Kasumi-1 (cell line): ENCODE measurements around the gene IL10RA.
A peak's percentile ranks its signal among the peaks of the same experiment; 100 is the strongest.

Experiments used
- DNase-seq, 2 experiments: peaks; one replicate each; lab custom pipeline; 2025; lab: John Stamatoyannopoulos, UW

The IL10RA gene

DNA sequence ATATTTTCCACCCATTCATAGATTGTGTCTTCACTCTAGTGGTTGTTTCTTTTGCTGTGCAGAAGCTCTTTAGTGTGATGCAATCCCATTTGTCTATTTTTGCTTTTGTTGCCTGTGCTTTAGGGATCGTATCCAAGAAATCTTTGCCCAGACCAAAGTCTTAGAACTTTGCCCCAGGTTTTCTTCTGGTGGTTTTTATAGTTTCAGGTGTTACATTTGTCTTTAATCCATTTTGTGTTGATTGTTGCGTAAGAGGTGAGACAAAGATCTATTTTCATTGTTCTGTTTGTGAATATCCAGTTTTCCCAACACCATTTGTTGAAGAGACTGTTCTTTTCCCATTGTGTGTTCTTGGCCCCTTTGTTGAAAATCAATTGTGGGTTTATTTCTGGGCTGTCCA, 6.4 kb downstream of the IL10RA start:
- DNase-seq = no peak

DNA sequence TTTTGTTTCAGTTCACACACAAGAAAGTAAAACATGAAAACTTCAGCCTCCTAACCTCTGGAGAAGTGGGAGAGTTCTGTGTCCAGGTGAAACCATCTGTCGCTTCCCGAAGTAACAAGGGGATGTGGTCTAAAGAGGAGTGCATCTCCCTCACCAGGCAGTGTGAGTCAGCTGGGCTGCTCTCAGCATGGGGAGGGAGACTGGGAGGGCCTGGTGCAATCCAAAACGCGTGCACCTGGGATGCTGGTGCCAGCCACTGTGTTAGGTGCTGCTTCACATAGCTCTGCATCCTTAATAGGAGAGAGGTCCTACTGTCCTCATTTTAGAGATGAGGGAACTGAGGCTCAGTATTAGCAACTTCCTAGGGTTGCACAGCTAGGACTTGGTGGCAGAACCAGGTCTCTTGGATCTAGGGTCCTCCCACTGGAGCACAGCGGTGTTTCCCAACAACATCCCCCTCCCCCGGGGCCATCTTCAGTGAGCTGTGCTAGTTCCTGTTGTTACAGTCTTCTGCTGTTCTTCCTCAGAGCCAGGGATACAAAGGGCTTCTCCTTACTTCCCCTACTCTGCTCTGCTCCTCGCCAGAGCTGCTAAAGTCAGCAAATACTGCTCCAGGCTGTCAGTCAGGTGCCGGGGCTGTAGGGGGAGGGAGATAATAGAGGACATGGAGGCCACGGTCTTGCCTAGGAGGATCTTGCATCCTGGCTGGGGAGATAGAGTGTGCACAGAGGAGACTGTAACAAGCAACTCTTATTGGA, 8.0 kb downstream of the IL10RA start:
- peak; percentile 74 for DNase-seq

DNA sequence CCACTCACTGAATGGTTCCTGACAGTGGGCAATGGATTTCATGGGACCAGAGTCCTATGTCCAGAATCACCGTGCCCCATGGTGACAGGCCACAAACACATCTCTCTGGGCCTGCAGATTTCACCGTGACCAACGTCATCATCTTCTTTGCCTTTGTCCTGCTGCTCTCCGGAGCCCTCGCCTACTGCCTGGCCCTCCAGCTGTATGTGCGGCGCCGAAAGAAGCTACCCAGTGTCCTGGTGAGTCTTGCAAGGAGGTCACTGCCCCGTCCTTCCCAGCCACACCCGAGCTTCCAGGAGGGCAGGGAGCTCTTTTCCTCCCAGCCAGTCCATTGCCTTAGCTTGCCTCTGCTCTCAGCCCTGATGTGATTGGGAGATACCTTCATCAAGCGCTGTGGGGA, 9.3 kb downstream of the IL10RA start:
- DNase-seq = no peak

DNA sequence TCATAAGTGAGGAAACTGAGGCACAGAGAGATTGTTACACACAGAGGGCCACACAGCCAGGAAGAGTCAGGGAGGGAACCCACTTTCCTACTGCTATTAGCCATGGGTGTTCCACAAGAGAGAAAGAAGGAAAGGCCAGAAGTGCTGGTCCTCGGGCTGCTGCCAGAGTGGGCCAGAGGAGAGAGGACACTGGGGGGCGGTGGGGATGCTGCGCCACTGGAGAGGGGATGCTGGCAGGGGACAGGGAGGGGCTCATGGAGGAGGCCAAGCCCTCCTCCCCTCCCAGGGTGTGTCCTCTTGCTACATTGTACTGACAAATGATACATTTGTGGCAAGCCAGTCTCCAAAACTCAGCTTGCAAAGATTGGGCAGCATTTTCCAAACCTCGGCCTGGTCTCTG, 9.9 kb downstream of the IL10RA start:
- no peak for DNase-seq

DNA sequence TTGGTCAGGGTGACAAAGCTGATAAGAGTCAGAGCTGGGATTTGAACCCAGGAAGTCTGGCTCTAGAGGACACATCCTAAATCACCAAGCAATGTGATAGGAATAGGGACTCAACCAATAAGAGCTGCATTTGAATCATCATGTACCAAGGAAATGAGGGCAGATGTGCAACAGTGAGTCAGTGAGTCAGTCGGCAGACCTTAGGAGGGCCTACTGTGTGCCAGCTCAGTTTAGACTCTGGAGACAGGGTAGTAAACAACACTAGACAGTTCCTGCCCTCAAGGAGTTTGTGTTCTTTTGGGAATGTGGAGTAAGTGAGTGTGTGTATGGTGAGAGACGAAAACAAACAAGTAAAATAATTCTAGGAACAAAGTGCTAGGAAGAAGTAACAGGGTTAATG, 11.2 kb downstream of the IL10RA start:
- DNase-seq = no peak

DNA sequence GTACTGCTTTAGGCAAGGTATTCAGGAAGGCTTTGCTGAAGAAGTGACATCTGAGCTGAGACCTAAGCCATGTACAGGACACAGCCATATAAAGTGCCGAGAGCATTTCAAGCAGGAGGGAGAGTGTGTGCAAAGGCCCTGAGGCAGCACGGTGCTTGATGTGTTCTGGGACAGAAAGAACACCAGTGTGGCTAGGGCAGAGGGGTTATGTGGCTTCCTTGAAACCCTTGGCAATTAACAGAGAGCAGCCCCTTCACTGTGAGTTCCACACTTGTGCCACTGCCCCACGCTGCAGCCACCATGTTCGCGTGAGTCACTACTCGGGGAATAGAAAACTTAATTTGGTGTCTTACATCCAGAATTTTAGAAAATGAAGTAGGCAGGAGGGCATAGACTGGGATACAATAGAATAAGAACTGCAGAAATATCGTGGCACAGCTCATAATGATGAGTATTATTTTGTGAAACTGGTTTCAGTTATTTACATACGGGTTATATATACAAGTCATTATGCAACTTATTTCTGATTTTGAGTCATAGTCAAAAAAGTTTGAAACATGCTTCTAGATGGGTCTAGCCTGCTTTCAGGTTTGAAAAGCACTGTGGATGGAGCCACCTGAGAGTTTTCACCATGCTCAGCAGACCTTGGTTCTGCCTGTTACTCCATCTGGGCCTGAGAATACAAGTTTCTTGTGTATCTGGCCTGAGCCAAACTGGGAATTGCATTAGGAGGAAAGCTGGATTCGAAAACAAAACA, 11.8 kb downstream of the IL10RA start:
- DNase-seq = no peak

DNA sequence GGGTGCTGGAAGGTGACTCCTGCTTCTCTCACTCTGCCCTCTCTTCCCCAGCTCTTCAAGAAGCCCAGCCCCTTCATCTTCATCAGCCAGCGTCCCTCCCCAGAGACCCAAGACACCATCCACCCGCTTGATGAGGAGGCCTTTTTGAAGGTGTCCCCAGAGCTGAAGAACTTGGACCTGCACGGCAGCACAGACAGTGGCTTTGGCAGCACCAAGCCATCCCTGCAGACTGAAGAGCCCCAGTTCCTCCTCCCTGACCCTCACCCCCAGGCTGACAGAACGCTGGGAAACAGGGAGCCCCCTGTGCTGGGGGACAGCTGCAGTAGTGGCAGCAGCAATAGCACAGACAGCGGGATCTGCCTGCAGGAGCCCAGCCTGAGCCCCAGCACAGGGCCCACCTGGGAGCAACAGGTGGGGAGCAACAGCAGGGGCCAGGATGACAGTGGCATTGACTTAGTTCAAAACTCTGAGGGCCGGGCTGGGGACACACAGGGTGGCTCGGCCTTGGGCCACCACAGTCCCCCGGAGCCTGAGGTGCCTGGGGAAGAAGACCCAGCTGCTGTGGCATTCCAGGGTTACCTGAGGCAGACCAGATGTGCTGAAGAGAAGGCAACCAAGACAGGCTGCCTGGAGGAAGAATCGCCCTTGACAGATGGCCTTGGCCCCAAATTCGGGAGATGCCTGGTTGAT, 12.6 kb downstream of the IL10RA start:
- no peak for DNase-seq

DNA sequence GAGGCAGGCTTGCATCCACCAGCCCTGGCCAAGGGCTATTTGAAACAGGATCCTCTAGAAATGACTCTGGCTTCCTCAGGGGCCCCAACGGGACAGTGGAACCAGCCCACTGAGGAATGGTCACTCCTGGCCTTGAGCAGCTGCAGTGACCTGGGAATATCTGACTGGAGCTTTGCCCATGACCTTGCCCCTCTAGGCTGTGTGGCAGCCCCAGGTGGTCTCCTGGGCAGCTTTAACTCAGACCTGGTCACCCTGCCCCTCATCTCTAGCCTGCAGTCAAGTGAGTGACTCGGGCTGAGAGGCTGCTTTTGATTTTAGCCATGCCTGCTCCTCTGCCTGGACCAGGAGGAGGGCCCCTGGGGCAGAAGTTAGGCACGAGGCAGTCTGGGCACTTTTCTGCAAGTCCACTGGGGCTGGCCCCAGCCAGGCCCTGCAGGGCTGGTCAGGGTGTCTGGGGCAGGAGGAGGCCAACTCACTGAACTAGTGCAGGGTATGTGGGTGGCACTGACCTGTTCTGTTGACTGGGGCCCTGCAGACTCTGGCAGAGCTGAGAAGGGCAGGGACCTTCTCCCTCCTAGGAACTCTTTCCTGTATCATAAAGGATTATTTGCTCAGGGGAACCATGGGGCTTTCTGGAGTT, 13.3 kb downstream of the IL10RA start:
- DNase-seq = no peak

DNA sequence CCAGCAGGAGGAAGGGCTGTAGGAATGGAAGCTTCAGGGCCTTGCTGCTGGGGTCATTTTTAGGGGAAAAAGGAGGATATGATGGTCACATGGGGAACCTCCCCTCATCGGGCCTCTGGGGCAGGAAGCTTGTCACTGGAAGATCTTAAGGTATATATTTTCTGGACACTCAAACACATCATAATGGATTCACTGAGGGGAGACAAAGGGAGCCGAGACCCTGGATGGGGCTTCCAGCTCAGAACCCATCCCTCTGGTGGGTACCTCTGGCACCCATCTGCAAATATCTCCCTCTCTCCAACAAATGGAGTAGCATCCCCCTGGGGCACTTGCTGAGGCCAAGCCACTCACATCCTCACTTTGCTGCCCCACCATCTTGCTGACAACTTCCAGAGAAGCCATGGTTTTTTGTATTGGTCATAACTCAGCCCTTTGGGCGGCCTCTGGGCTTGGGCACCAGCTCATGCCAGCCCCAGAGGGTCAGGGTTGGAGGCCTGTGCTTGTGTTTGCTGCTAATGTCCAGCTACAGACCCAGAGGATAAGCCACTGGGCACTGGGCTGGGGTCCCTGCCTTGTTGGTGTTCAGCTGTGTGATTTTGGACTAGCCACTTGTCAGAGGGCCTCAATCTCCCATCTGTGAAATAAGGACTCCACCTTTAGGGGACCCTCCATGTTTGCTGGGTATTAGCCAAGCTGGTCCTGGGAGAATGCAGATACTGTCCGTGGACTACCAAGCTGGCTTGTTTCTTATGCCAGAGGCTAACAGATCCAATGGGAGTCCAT, 14.1 kb downstream of the IL10RA start:
- no peak for DNase-seq

DNA sequence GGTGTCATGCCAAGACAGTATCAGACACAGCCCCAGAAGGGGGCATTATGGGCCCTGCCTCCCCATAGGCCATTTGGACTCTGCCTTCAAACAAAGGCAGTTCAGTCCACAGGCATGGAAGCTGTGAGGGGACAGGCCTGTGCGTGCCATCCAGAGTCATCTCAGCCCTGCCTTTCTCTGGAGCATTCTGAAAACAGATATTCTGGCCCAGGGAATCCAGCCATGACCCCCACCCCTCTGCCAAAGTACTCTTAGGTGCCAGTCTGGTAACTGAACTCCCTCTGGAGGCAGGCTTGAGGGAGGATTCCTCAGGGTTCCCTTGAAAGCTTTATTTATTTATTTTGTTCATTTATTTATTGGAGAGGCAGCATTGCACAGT, 14.6 kb downstream of the IL10RA start:
- no peak for DNase-seq

DNA sequence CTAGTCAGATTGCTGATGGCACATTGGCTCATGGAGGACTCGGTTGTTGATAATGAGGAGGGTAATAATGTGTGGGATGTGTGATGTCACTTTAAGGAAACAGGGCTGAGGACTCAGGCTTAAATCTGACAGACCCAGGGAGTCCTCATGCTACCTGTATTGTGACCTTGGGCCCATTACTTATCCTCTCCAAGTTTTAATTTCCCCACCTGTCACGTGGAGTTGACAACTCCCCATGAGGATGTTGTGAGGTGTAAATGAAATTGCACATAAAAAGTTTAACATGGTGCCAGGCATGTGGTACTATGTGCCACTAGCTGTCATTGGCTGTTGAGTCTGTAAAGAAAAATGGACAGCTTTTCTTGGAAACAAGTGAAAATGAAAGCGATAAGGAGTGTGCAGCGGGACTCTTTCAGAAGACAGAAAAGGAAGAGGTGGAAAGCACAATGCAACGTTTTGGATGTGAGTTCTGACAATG, 15.3 kb downstream of the IL10RA start:
- no peak for DNase-seq

DNA sequence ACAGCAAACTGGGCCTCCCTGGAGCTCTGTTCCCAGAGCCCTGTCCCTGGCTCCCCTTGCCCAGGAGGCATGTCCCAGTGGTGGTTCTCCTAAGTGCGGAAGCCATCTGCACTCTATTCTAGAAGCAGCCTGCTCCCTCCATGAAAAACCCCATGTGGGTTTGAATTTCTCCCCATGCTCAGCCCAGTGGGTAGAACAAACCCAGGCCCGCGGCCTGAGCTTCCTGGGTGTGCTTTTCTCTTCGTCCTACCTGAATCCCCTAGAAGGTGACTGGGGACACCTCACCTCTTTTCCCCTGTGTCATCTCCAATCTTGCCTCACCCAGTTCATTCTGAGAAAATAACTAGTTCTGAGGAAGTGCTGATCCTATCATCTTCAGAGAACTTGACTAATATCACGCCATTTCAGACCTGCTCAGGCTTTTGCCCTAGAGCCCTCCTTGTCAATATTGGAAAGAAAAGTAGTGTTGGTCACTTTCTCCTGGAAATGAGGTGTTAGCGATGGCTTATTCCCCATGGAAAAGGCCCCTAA, 15.9 kb downstream of the IL10RA start:
- DNase-seq = no peak

DNA sequence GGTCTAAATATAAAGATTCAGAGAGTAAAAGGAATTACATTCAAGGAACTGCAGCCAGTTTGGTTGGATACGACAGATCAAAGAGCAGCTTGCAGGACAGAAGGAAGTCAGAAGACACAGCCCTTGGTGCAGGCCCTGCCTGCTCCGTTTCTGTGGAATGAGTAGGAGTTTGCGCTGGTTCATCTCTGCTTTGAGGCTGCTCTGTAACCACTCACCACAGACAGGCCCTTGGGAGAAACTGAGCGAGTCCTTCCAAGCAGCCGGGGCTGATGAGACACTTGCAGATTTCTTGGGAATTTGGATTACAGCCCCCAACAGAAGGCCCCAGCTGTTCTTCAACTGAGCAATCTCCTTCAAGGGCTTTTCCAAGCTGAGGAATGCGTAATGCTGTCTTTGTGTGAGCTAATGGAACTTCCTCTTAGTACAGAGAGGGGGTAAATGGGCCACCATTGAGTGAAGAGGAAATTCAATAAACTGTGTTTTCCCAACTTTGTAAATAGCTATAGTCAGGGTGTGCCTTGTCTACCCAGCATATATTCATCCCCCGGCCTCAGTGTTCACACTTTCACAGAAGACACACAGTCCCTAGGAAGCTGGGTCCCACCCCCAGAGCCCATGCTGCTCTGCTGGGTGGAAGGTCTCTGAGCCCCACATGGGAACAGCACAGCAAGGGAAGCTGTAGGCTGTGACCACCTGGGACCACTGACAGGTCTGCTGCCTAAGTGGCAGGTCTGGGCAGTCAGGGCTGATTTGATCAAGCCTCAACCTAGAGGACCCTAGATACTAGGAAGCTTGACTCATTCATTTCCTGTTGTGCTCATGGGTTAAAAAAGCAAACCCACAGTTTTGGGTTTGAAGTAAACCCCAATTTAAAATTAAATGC, 16.6 kb downstream of the IL10RA start:
- DNase-seq = peak; percentile 73 to 76

DNA sequence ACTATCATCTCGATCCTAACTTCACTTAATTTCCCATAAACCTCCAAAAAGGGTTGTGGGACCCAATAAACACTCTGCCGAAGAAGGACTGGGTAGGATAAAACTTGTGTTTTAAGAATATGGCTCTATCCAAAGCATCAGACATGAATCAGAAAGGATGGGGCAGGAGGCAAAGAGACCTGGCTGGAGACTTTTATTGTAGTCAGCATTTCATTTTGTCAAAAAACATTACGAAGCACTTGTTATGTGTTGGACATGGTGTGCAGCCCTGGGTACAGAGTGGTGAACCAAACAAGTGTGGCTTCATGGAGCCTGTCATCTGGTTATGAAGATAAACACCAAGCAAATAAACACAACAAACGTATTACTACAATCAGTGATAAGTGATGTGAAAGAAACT, 17.3 kb downstream of the IL10RA start:
- no peak for DNase-seq

DNA sequence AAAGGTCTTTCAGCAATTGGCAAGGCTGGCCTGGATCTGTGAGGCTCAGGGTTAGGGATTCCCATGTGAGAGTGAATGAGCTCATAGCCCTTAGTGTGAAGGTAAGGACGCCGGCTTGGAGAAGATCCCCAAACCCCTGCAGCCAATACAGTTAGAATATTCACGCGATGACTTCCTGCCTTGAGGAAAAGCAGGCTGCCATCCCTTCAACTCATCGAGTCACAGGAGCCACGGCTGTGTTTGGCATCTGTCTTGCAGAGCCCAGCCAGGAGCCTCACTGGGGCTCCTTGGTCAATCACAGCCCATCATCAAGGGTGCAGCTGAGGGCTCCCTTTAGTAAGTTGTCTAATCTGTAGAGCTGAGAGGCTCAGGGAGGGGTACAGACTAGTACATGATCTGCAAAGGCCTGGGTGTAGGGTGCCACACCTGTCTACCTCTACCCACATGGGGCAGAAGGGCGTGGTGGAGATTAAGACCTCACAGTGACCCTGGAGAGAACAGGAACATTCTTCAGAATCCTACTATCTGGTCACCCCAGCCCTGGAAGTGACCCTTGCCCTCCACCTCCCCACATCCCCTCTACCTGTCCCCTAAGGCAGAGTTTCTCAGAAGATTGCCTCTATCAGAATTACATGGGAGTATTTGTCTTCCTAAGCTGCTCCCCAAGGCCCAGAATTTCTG, 18.5 kb downstream of the IL10RA start:
- DNase-seq = no peak

DNA sequence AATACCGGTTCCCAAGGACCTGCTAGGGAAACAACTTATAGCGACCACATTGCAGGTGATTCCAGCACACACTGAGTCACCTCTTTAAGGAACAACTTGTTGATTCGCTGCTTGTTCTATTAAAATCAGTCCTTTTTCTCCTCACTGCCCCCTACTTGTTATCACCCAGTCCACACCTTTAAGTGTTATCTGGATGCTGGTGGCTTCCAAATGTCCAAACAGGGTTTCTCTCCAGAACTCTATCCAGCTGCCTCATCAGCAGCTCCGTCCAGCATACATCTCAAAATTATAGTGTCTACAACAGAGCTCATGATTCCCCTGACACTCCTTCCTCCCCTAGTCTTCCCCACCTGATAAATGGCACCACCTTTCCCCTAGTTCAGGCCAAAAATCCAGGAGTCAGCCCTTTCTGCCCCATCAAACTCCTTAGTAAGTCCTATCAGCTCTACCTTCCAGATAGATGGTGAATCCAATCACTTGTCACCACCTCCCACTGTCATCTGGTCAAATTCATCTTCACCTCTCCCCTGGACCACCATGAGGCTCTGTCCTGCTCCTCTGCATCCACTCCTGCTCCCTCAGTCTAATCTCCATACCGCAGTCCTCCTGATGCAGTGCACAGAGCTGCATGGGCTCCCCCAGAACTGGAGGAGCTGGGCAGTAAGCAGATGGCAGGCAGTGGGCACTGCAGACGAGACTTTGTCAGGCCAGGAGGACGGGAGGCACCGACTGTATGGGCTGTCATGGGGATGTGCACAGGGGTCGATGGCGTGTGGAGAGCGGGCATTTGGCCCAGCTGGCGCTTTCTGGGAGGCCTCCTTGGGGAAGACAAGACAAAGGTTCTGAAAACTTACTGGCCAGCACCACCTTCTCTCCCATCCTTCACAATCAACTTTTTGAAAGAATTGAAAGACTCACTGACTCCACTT, 19.3 kb downstream of the IL10RA start:
- no peak for DNase-seq

DNA sequence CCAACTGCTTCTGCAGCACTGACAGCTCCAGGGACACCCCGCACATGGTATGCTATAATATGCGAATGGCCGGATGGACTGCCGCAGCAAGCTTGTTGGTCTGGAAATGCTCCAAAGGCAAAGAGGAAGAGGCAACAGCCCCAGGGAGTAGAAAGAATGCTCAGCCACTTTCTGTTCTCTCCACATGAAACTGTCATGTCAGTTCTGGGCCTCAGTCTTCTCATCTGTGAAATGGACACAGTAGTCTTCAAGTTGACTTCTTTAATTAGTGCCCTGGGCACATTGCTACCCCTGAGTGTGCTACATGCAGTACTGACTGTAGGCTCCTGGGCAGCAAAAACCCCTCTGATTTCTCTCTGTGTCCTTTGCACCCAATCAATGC, 19.9 kb downstream of the IL10RA start:
- no peak for DNase-seq

DNA sequence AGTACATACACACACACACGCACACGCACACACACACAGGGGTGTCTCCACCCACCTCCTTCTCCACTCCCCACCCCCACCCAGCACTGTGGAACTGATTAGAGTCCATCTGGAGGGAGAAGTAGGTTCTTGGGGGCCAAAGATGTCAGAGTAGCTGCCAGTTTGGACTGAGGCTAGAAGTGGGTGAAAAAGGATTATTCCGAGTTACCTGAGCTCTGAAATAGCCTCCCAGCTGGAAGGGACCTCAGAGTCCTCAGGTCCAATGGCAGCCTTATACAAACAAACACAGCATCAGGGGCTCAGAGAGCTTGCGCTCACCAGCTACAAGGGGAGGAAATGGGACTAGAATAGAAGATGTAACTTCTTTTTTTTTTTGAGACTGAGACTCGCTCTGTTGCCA, 20.8 kb downstream of the IL10RA start:
- DNase-seq = no peak
